Measurements from ENCODE around the gene PCDH9. TPM values are rescaled to one million over a fixed set of nuclear protein-coding genes. Genes with fewer than 3 reads are reported as not detected.

Gene PCDH9
- total and polyA plus RNA-seq, 10 of the 15 experiments (the other 5 are each of a cell fraction or from before 2014, with no cell fraction given) = 0.02 to 2.3 (median 0.05) TPM; not detected in 1

DNA sequence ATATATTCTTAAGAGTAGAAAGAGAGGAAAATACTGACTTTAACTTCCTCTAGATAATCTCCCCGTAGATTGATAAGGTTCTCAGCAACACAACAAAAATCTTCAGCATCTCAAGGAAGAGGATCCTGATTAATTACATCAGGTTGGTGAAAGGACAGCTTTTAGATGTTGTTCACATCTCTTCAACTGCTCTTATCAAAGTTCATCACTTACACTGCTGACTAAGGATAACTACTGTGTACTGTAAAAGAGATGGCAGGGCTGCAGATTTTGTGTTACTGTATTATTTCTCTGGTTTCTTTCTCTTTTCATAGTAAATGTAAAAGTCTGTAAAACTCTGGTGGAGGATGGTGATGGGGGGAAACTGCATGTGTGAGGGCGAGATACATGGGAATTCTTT lies 133.7 kb downstream of the PCDH9 start:
- H3K36me3 ChIP-seq (ENCODE audit: control insufficient read depth in 2 of 2, insufficient read depth in 2 of 2, low read length in 1 of 2) = no peaks in the 10 kb centered on the region
- WGBS (ENCODE audit: insufficient coverage, insufficient replicate concordance, low lambda C conversion rate, missing lambda C conversion rate) = 19% methylated on average over 2 of the region's 2 CpGs
- H3K4me3 ChIP-seq = no peak overlapping the region
- H3K9me3 ChIP-seq (replicated peaks; ENCODE audit: control insufficient read depth, insufficient read depth, low read length) = no peaks in the 10 kb centered on the region
- no peak for FAIRE-seq
- in situ Hi-C loops (cut with MboI) = no loop called here
- ChIA-PET RAD21 (ENCODE audit: unreplicated experiment) (no interaction called here), SMC1A (ENCODE audit: uncharacterized antibody, unreplicated experiment) (no interaction called here), POLR2A (no interaction called here), CTCF (no interaction called here)
- no peak overlapping the region for H2AFZ ChIP-seq (ENCODE audit: control insufficient read depth, low read depth, low read length)
- intact Hi-C loops (cut with micrococcal nuclease; ENCODE audit: unreplicated experiment) = no loop called here
- H3K27ac ChIP-seq (ENCODE audit: control insufficient read depth, insufficient read depth) = no peak overlapping the region
- no peaks in the 10 kb centered on the region for H3K27me3 ChIP-seq (replicated peaks in 1 of 2; ENCODE audit: control insufficient read depth in 2 of 2, insufficient read depth in 2 of 2, low read length in 1 of 2)
- no peak overlapping the region for H3K9ac ChIP-seq (ENCODE audit: control insufficient read depth, insufficient read depth, low read length)
- H3K79me2 ChIP-seq (ENCODE audit: control insufficient read depth, insufficient read depth, low read length) = no peaks in the 10 kb centered on the region
- no peaks in the 10 kb centered on the region for H4K20me1 ChIP-seq (ENCODE audit: control insufficient read depth, insufficient read depth)
- BruUV-seq (replicated peaks) = no TSS peak
- DNase-seq (ENCODE audit: low read depth, low spot score) = no peak
- TF ChIP-seq RAD51 (IDR thresholded peaks at IDR 0.05) = no peak
- no peak for TF ChIP-seq ATF7 (IDR thresholded peaks at IDR 0.05; ENCODE audit: low read depth)
- TF ChIP-seq GATAD2B (conservative IDR thresholded peaks at IDR 0.05; ENCODE audit: low read depth) = no peak
- no peak for TF ChIP-seq MEF2B (IDR thresholded peaks at IDR 0.05; ENCODE audit: partially characterized antibody, poor library complexity, severe bottlenecking)
- no peak for TF ChIP-seq SIN3A (IDR thresholded peaks at IDR 0.05; ENCODE audit: low read depth, low read length)
- no peak for TF ChIP-seq CEBPB (IDR thresholded peaks at IDR 0.05; ENCODE audit: borderline replicate concordance in 1 of 2, low read depth in 2 of 2, low read length in 2 of 2)
- no peak for TF ChIP-seq SRF (IDR thresholded peaks at IDR 0.05; ENCODE audit: low read depth in 2 of 2, low read length in 2 of 2)
- no peak for TF ChIP-seq YY1 (IDR thresholded peaks at IDR 0.05; ENCODE audit: low read depth, low read length)
- TF ChIP-seq IKZF2 (IDR thresholded peaks at IDR 0.05) = no peak
- TF ChIP-seq SREBF1 (IDR thresholded peaks at IDR 0.05; ENCODE audit: low read length) = no peak
- no peak for TF ChIP-seq TBL1XR1 (IDR thresholded peaks at IDR 0.05; ENCODE audit: low read depth, low read length)
- TF ChIP-seq RCOR1 (conservative IDR thresholded peaks at IDR 0.05; ENCODE audit: low read depth, low read length) = no peak
- H3K4me1 ChIP-seq (ENCODE audit: control insufficient read depth, insufficient read depth, low read length) = no peaks in the 10 kb centered on the region
- ATAC-seq = no peak
- no peak overlapping the region for H3K4me2 ChIP-seq (ENCODE audit: control insufficient read depth, insufficient read depth)
